CD4-positive, alpha-beta T cell (primary cell): ENCODE results near the gene CLSTN3. TPM values are rescaled to one million over a fixed set of nuclear protein-coding genes. Genes with fewer than 3 reads are reported as not detected.
A peak's percentile ranks its signal among the peaks of the same experiment; 100 is the strongest.

Experiments
- ATAC-seq: fragments of 200-7000 bp; cut with Tn5 transposase; one replicate; pipeline ENCODE4 v1.10.0; 2022; ENCODE audit warnings: mild to moderate bottlenecking; ENCODE audit not compliant: poor library complexity
- CTCF ChIA-PET: fragments of 350-600 bp; sonication (Branson Sonifier 250); formaldehyde crosslinking; loops from one replicate; lab custom pipeline; 2021; ENCODE audit warnings: antibody characterized with exemption, inconsistent platforms; lab: Charles Lee
- POLR2A ChIA-PET: fragments of 350-600 bp; sonication (Branson Sonifier 250); formaldehyde crosslinking; loops from one replicate; lab custom pipeline; 2021; ENCODE audit warnings: antibody characterized with exemption, inconsistent platforms; lab: Charles Lee
- DNase-seq, 14 experiments: peaks; one replicate each; pipeline ENCODE4 v3.0.0-alpha.2; 2013 to 2020; ENCODE audit warnings: mixed read lengths in 2 of 14
- H3K27ac ChIP-seq, 2 donors: one replicate each; pipeline versions ENCODE4 v1.5.1 to v1.7.0; 2013; ENCODE audit warnings: low read length in 2 of 2, low read depth in 1 of 2, mild to moderate bottlenecking in 1 of 2
- H3K27me3 ChIP-seq, 2 experiments: 1 replicate in 1 of 2; 2 replicates in 1 of 2; pipeline versions ENCODE4 v1.6.1 to v1.7.0; 2013; ENCODE audit warnings: low read length in 2 of 2, control low read depth in 1 of 2, mild to moderate bottlenecking in 1 of 2, moderate library complexity in 1 of 2; ENCODE audit not compliant: insufficient read depth in 2 of 2, control insufficient read depth in 1 of 2
- H3K36me3 ChIP-seq: one replicate; pipeline ENCODE4 v1.6.1; 2013; ENCODE audit warnings: low read length, control low read depth; ENCODE audit not compliant: insufficient read depth
- H3K4me1 ChIP-seq: one replicate; pipeline ENCODE4 v1.6.1; 2013; ENCODE audit warnings: low read length, control low read depth; ENCODE audit not compliant: insufficient read depth
- H3K4me3 ChIP-seq: one replicate; pipeline ENCODE4 v1.5.1; 2013; ENCODE audit warnings: mild to moderate bottlenecking, low read length, moderate library complexity
- H3K9me3 ChIP-seq, 2 experiments: 1 replicate in 1 of 2; 2 replicates in 1 of 2; pipeline versions ENCODE4 v1.6.1 to v1.7.0; 2013; ENCODE audit warnings: low read length in 2 of 2, mild to moderate bottlenecking in 2 of 2, control low read depth in 1 of 2, moderate library complexity in 1 of 2; ENCODE audit not compliant: control insufficient read depth in 1 of 2, insufficient read depth in 1 of 2
- H3K27ac Mint-ChIP-seq: one replicate; pipeline ENCODE4 v1.8.0; 2020; ENCODE audit warnings: mixed read lengths
- H3K27me3 Mint-ChIP-seq: one replicate; pipeline ENCODE4 v1.8.0; 2021; ENCODE audit warnings: mixed read lengths
- H3K36me3 Mint-ChIP-seq: one replicate; pipeline ENCODE4 v1.8.0; 2021; ENCODE audit warnings: low read depth, mixed read lengths
- H3K4me1 Mint-ChIP-seq: one replicate; pipeline ENCODE4 v1.8.0; 2021; ENCODE audit warnings: low read depth, mixed read lengths
- H3K4me3 Mint-ChIP-seq: one replicate; pipeline ENCODE4 v1.8.0; 2020; ENCODE audit warnings: mild to moderate bottlenecking, mixed read lengths
- H3K9me3 Mint-ChIP-seq: one replicate; pipeline ENCODE4 v1.8.0; 2020; ENCODE audit warnings: mixed read lengths
- CTCF ChIP-seq: fragments of 200-600 bp; IDR thresholded peaks from one replicate; pipeline ENCODE4 v1.8.0; 2022; ENCODE audit warnings: antibody characterized with exemption, mild to moderate bottlenecking
- intact Hi-C, 2 experiments: fragments of 100-400 bp; cut with DNase I in 1 of 2; cut with micrococcal nuclease in 1 of 2; formaldehyde crosslinking; loops; one replicate each; pipeline versions ENCODE4 v1.15.1 to v1.9.0; 2023 to 2025; cut with DNase I, micrococcal nuclease
- total RNA-seq, 174 experiments: library from RNA in 2 of 174; stranded (reverse) in 2 of 174; gene quantifications; one replicate each; pipeline ENCODE4 v1.2.3 and lab custom pipeline; 2021 to 2026

The CLSTN3 gene
- total RNA-seq, 2 experiments from 2014 or later = 29.1 to 33.9 TPM

GRCh38 chr12:7154901-7155470, 24.8 kb downstream of the CLSTN3 start:
- Histone ChIP-seq H3K4me1 (no peaks in the 10 kb centered on the region), H3K36me3 (peaks cover 75% of the 10 kb centered on the region), H3K4me3 (no peak overlapping the region), H3K27me3 (no peaks in the 10 kb centered on the region), H3K9me3 (no peaks in the 10 kb centered on the region), H3K27ac (no peak overlapping the region)
- no peaks in the 10 kb centered on the region for H3K4me1 Mint-ChIP-seq
- intact Hi-C loops = no loop called here
- no peaks in the 10 kb centered on the region for H3K27me3 Mint-ChIP-seq
- DNase-seq (no peak), ATAC-seq (no peak)
- CTCF ChIA-PET = no interaction called here
- H3K27ac Mint-ChIP-seq = no peak overlapping the region
- peaks cover 55% of the 10 kb centered on the region for H3K36me3 Mint-ChIP-seq
- no peak for TF ChIP-seq CTCF
- H3K9me3 Mint-ChIP-seq = no peaks in the 10 kb centered on the region
- POLR2A ChIA-PET = no interaction called here
- H3K4me3 Mint-ChIP-seq = no peak overlapping the region

DNA sequence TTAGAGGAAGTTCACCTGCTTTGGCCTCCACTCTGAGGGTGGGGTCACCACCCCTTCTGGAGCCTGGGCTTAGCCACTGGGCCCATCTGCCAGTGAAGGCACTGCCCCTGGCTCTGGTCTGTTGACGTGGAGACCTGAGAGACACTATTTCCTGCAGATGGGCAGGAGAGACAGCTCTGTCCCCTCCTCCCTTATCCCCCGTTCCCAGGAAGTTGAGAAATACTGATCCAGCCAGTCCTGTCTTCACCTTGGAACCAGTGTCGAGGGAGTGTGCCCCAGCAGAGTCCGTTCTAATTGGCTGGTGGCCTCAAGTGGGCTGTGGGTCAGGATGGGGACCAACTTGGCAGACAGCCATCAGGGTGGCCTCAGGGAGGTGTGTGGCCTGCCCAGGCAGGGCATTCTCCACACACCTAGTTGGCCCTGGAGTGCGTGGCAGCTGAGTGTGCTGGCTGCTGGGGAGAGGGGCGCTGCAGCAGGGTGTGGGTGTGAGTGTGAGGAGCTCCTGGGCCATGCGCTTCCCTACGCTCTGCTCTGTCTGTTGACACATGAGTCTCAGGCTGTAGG, 25.4 kb downstream of the CLSTN3 start:
- H3K4me3 ChIP-seq = no peak overlapping the region
- H3K4me1 Mint-ChIP-seq = no peaks in the 10 kb centered on the region
- no peaks in the 10 kb centered on the region for H3K9me3 Mint-ChIP-seq
- intact Hi-C loops = no loop called here
- H3K27me3 Mint-ChIP-seq = no peaks in the 10 kb centered on the region
- no peak for TF ChIP-seq CTCF
- peaks cover 69% of the 10 kb centered on the region for H3K36me3 ChIP-seq
- no peak for ATAC-seq
- no peak overlapping the region for H3K4me3 Mint-ChIP-seq
- no peaks in the 10 kb centered on the region for H3K4me1 ChIP-seq
- no peaks in the 10 kb centered on the region for H3K9me3 ChIP-seq
- no peak overlapping the region for H3K27ac ChIP-seq
- DNase-seq = no peak
- CTCF ChIA-PET = no interaction called here
- no peak overlapping the region for H3K27ac Mint-ChIP-seq
- peaks cover 49% of the 10 kb centered on the region for H3K36me3 Mint-ChIP-seq
- POLR2A ChIA-PET = no interaction called here
- no peaks in the 10 kb centered on the region for H3K27me3 ChIP-seq

DNA sequence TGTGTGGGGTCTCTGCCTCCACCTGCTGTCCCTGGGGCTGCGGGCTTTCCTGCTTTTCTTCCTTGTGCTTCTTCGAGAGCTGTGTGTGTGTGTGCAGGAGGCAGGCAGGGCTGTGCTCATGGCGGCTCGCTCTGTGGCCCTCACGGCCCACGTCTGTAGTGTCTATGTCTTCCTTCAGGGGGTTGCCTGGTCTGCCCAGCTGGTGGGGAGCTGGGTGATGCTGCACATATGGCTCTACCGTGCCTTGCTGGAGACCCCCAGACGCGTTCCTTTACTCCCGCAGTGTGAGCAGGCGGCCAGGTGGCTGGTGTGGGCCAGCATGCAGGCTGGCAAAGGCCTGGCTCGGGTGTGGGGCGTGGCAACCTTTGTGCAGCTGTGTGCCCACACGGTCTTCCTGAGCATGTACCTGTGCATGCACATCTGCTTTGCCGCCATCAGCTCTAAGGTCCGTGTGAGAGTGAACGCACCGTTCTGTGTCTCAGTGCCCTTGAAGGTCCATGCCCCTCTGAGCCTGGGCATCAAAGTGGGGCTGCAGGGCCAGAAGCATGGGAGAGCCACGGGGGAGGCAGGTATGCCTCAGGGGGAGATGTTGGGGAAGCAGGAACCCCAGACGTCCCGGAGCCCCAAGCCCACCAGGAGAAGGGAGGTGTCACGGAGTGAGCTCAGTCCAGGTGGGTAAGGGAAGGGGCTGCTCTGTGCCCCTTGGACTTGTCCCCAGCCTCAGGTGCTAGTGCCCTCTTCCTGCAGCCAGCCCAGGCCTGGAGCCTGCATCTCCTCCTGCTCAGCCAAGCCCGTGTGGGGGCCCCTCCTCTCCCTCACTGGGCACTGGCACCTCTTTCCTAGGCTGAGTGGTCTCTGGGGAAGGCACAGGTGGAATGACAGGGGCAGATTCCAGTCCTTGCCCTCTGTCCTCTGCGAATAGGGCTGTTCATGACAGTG, 26.4 kb downstream of the CLSTN3 start:
- no peaks in the 10 kb centered on the region for H3K27me3 ChIP-seq
- ChIA-PET CTCF (no interaction called here), POLR2A (no interaction called here)
- H3K9me3 Mint-ChIP-seq = no peaks in the 10 kb centered on the region
- no peak for ATAC-seq
- DNase-seq = peak in 1 of 14 experiments; percentile 9
- peaks cover 44% of the 10 kb centered on the region for H3K36me3 Mint-ChIP-seq
- peaks cover 59% of the 10 kb centered on the region for H3K36me3 ChIP-seq
- no peak overlapping the region for H3K27ac Mint-ChIP-seq
- H3K9me3 ChIP-seq = no peaks in the 10 kb centered on the region
- H3K4me3 Mint-ChIP-seq = no peak overlapping the region
- intact Hi-C loops = no loop called here
- no peak for TF ChIP-seq CTCF
- H3K27ac ChIP-seq = no peak overlapping the region
- no peaks in the 10 kb centered on the region for H3K4me1 Mint-ChIP-seq
- H3K27me3 Mint-ChIP-seq = no peaks in the 10 kb centered on the region
- no peak overlapping the region for H3K4me3 ChIP-seq
- H3K4me1 ChIP-seq = no peaks in the 10 kb centered on the region
